C4-2B (cell line): Measurements from ENCODE around the gene AKAP5.

Experiments used
- H3K27ac ChIP-seq: fragments of 450-650 bp; 2 replicates; pipeline ENCODE4 v1.5.1; 2017
- CTCF ChIP-seq: fragments of 450-650 bp; conservative IDR thresholded peaks from 2 replicates; pipeline ENCODE4 v1.5.1; 2017; ENCODE audit warnings: mild to moderate bottlenecking
- ZFX ChIP-seq: fragments of 450-650 bp; IDR thresholded peaks from 2 replicates; pipeline ENCODE4 v1.6.1; 2017

Gene AKAP5, protein sequence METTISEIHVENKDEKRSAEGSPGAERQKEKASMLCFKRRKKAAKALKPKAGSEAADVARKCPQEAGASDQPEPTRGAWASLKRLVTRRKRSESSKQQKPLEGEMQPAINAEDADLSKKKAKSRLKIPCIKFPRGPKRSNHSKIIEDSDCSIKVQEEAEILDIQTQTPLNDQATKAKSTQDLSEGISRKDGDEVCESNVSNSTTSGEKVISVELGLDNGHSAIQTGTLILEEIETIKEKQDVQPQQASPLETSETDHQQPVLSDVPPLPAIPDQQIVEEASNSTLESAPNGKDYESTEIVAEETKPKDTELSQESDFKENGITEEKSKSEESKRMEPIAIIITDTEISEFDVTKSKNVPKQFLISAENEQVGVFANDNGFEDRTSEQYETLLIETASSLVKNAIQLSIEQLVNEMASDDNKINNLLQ

DNA sequence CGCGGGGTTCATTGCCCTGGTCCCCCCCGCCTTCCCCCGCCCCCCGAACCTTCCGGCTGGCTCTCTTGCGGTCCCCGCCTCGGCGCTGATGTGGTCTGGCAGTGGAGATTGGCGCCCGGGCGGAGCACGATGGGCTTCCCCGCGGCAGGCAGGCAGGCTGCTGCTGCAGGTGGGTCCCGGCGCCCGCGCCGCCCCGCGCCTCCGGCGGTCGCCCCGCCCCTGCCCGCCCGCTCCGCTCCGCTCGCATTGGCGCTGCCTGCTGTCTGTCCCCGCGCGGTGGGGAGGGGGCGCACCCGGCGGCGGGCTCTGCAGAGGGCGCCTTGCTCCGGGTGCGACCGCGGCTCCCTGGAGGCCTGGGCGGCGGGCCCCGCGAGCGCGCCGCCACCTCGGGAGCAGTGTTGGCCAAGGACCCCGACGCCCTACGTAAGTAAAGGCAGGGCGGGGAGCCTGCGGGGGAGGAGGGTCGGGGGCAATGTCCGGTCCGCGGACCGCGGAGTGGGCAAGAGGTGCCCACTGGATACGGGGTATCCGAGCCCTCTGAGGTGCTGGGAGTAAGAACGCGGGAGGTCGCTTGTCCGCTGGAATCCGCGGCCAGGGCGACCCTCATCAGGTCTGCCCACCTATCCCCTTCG is at the start of gene AKAP5:
TSS of gene AKAP5 (plus strand) at position 309 of the 632 bp plus-strand sequence. CDS start 2,896 bp downstream, outside the sequence.
- H3K27ac ChIP-seq: peak within 1 kb of the TSS; percentile 15
- TF ChIP-seq ZFX (no peak), CTCF (peak; percentile 12; the same call in 1 of the 2 replicates)

- no peak for TF ChIP-seq ZFX
- TF ChIP-seq CTCF: no peak
- no peak overlapping the region for H3K27ac ChIP-seq
These were observed 48.9 kb upstream of the AKAP5 start for GRCh38 chr14:64416348-64416932.

DNA sequence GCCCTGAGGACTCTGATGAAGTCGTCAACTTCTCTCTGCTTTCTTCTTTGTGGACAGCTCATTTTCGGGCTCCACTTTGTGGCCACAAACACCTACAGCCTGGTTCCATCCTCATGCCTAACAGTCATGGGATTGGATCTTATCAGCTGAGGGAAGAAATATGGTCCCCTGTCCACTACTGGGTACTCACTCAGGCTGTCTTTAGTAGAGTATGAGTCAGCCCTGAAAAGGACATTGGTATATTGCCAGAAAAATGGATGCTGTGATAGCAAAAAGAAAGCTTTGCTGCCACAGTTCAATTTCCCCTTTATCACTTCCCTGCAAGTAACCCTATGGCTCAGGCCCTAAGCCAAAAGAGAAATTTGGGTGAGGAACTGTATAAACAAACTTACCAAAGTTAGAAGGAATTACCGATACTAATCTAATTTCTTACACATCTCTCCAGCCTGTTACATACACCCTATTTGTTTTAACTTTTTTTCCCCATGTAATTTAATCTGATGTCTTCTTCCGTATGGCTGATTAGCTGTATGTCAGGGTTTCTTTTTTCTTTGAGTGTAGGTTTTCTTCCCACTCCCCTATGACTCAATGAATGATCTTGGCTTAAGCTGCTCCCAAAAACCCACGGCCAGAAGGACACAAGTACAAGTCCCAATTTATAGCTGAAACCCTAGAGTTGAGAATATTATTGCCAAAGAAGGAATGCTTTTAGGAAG is 48.1 kb upstream of the AKAP5 start:
- TF ChIP-seq ZFX (no peak), CTCF (no peak)

GRCh38 chr14:64417771-64418125 is 47.6 kb upstream of the AKAP5 start:
- H3K27ac ChIP-seq: no peak overlapping the region
- TF ChIP-seq ZFX: no peak
- no peak for TF ChIP-seq CTCF

More for the DNA sequence above, 48.1 kb upstream of the AKAP5 start:
- H3K27ac ChIP-seq: no peak overlapping the region

- TF ChIP-seq ZFX: no peak
- no peak overlapping the region for H3K27ac ChIP-seq
These were observed 46.3 kb upstream of the AKAP5 start for GRCh38 chr14:64419003-64419402.

DNA sequence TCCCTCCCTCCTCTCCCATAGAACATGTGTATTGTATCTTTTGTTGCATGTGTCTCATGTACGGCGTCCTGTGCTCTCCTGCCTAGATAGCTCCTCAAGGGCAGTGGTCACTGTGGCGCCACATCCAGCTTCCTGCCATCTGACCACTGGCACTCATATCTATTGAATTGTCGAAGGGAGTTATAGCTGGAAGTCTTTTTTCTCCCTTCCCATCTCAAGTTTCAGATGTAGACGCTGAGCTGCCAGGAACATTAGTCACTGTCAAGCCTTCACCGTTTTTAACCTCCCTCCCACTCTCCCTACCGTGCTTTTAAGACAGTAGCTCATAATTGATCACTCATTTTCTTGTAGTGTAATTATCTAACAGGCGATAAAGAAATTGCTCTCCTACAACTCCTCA is 44.1 kb upstream of the AKAP5 start:
- TF ChIP-seq ZFX: no peak
- TF ChIP-seq CTCF: no peak
- H3K27ac ChIP-seq: no peak overlapping the region

DNA sequence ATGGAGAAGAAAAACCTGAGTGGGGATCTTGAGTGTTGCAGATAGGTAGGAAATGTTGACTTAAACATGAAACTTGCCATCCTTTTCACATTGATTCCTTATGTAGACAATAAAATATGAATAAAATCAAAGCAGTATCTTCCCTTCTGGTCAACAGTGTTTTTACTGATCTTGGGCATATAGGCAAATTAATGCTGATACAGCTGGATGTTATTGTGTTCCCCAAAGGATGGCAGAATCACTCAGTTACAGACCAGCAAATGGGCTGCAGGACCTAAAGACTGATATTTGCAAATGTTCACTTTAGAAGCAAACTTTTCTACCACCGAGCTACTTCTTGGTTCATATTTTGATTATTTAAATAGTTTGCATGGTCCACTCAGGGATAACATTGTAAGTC is 43.3 kb upstream of the AKAP5 start:
- TF ChIP-seq CTCF: no peak
- TF ChIP-seq ZFX: no peak

More for the DNA sequence above, 43.3 kb upstream of the AKAP5 start:
- H3K27ac ChIP-seq: no peak overlapping the region
